HT1080 (cell line): ENCODE data around the gene SIRPA. TPM values are rescaled to one million over a fixed set of nuclear protein-coding genes. Genes with fewer than 3 reads are reported as not detected.
A peak's percentile ranks its signal among the peaks of the same experiment; 100 is the strongest.

Experiments used
- DNase-seq: peaks from one replicate; pipeline ENCODE4 v3.0.0-alpha.2; 2015; ENCODE audit warnings: low read depth
- total RNA-seq: library from RNA; depleted of rRNA; stranded (reverse); fragments of >200 nt; shearing (Covaris generic); gene quantifications from 2 replicates; pipeline ENCODE4 v1.2.3, GENCODE V29; 2014; rRNA removed

Gene SIRPA
- total RNA-seq, 1 experiment from 2014 or later: 8.9 TPM

DNA sequence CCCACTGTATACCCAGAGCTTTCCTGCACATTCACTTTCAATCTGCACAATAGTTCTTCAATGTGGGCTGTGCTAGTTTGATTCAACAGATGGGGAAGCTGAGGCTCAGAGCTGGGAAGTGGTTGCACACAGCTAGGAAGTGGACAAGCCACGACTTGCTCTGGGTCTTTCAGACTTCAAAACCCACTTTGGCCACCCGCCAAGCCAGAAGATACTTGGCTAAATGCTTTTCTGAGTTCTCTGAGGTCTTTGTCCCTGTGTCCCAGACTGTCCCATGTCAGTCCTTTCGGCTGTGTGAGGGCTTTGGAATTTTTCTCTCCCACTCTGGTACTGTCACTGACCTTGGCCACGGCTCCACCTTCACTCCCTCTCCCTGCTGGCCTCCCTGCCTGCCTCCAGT is 88.1 kb downstream of the SIRPA start:
- no peak for DNase-seq

- DNase-seq: peak; percentile 25
These were observed 92.6 kb downstream of the SIRPA start for GRCh38 chr20:1987826-1988225.

Other genes starting within 250 kb of the SIRPA start
- gene SIRPG, start 237.6 kb upstream of the SIRPA start, total RNA-seq: 0.03 TPM in 1 of 2 replicates, not detected in the other
- gene PDYN, start 98.7 kb downstream of the SIRPA start, total RNA-seq: not detected in 2 replicates
- gene STK35, start 206.4 kb downstream of the SIRPA start, total RNA-seq: 9.6 and 12.9 TPM in 2 replicates